ENCODE results near the gene NTN5.

DNA sequence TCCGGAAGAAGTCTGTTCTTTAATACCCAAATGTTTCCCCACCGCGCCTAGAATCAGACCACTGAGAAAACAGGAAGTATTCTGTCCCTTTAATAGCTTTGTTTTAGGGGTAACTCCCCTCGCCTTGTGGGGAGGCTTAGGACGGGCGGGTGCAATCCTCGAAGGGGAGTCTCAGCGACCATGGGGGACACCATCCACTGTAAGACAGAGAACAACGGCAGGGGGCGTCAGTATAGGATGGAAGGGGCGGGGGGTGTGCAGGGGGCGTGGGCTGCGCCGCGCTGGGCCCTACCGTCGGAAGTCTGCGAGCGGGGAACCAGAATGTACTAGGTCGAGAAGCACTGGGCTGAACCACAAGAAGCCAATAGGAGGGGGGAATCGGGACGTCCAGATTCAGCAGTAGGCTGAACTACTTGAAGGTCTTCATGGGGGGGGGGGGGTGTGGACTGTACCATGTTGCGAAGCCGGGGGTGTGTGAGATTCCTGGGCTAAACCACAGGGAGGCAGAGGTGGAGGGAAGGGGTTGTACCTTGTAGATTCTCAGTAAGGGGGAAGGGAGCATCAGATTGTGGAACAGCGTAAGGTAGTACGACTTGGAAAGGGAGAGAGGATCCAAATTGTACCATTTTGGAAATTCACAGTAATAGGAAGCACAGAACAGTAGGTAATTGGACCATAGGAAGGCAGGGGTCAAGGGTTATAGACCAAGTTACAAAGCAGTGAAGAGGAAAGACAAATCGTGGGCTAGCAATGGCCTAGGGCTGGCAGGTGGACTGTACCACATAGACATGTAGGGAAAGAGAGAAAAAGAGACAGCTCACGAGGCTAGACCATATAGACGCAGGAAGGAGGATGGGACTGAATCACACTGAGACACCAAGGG lies 34.6 kb downstream of the NTN5 start:
- TF ChIP-seq, protein P1, sequence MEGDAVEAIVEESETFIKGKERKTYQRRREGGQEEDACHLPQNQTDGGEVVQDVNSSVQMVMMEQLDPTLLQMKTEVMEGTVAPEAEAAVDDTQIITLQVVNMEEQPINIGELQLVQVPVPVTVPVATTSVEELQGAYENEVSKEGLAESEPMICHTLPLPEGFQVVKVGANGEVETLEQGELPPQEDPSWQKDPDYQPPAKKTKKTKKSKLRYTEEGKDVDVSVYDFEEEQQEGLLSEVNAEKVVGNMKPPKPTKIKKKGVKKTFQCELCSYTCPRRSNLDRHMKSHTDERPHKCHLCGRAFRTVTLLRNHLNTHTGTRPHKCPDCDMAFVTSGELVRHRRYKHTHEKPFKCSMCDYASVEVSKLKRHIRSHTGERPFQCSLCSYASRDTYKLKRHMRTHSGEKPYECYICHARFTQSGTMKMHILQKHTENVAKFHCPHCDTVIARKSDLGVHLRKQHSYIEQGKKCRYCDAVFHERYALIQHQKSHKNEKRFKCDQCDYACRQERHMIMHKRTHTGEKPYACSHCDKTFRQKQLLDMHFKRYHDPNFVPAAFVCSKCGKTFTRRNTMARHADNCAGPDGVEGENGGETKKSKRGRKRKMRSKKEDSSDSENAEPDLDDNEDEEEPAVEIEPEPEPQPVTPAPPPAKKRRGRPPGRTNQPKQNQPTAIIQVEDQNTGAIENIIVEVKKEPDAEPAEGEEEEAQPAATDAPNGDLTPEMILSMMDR (IDR thresholded peaks at IDR 0.05), result no peak
- peak; percentile 6 to 55 for TF ChIP-seq POLR2AphosphoS5 (IDR thresholded peaks at IDR 0.05)

Data from upper lobe of left lung (tissue), 4 donors.